Memory B cell (primary cell): ENCODE measurements around the gene CLDN10.

Experiments
- ATAC-seq: fragments of 150-1000 bp; cut with Tn5 transposase; 2 replicates; pipeline ENCODE4 v1.10.0; 2021; ENCODE audit warnings: low read depth, mild to moderate bottlenecking, moderate library complexity
- DNase-seq, 2 donors: peaks; one replicate each; pipeline ENCODE4 v3.0.0; 2022; ENCODE audit warnings: low spot score in 2 of 2
- H3K27ac Mint-ChIP-seq: one replicate; pipeline ENCODE4 v1.8.0; 2022; ENCODE audit warnings: mild to moderate bottlenecking, moderate library complexity, mixed read lengths
- H3K27me3 Mint-ChIP-seq: one replicate; pipeline ENCODE4 v1.8.0; 2022; ENCODE audit warnings: mixed read lengths
- H3K36me3 Mint-ChIP-seq: one replicate; pipeline ENCODE4 v1.8.0; 2022; ENCODE audit warnings: mild to moderate bottlenecking, mixed read lengths
- H3K4me1 Mint-ChIP-seq: one replicate; pipeline ENCODE4 v1.8.0; 2022; ENCODE audit warnings: mixed read lengths
- H3K4me3 Mint-ChIP-seq: one replicate; pipeline ENCODE4 v1.8.0; 2022; ENCODE audit warnings: mild to moderate bottlenecking, moderate library complexity, mixed read lengths
- H3K9me3 Mint-ChIP-seq: one replicate; pipeline ENCODE4 v1.8.0; 2022; ENCODE audit warnings: mixed read lengths

CLDN10 gene

DNA sequence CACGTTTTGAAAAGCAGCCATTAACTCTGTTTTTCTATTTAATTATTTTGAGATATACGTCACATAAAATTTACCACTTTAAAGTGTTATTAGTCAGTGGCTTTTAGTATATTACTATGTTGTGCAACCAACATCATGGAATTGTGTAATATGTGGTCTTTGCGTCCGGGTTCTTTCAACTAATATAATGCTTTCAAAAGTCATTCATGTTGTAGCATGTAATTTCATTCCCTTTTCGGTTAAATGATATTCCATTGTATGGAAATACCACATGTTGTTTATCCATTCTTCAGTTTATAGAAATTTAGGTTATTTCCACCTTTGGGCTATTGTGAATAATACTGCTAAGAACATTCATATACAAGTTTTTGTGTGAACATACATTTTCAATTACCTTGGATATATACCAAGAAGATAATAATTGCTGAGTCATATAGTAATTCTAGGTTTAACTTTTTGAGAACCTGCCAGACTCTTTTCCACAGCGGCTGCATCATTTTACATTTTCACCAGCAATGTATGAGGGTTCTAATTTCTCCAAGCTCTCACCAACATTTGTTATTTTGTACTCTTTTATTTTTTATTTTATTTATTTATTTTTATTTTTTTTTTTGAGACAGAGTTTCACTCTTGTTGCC lies 28.1 kb upstream of the CLDN10 start:
- H3K4me3 Mint-ChIP-seq, result no peak overlapping the region
- peaks cover 8% of the 10 kb centered on the region for H3K9me3 Mint-ChIP-seq
- no peak for DNase-seq

GRCh38 chr13:95527955-95528354 lies 24.6 kb upstream of the CLDN10 start:
- ATAC-seq, result no peak
- H3K27me3 Mint-ChIP-seq, result no peaks in the 10 kb centered on the region
- no peaks in the 10 kb centered on the region for H3K36me3 Mint-ChIP-seq
- H3K4me1 Mint-ChIP-seq, result no peaks in the 10 kb centered on the region
- DNase-seq, result no peak
- H3K4me3 Mint-ChIP-seq, result no peak overlapping the region
- H3K9me3 Mint-ChIP-seq, result peaks cover 6% of the 10 kb centered on the region
- no peak overlapping the region for H3K27ac Mint-ChIP-seq

More for the DNA sequence above, 28.1 kb upstream of the CLDN10 start:
- H3K36me3 Mint-ChIP-seq, result no peaks in the 10 kb centered on the region
- H3K27ac Mint-ChIP-seq, result no peak overlapping the region
- H3K27me3 Mint-ChIP-seq, result no peaks in the 10 kb centered on the region
- no peak for ATAC-seq
- no peaks in the 10 kb centered on the region for H3K4me1 Mint-ChIP-seq

DNA sequence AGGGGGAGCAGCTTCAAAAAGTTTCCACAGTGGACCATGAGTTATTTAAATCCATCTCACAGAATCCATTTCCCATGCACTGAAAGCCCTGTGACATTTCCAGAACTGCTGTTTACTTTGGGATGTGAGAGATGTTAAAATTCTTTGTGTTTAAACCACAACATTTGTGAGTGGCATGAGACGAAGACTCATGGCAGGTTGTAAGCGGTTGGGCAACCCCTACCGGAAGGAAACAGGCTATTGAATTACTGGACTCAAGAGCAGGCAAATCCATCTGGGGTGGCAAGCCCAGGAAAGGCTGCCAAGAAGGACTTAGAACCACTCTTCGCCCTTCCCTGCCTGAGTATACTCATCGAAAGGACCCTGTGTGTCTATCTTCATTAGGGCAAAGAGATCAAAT lies 22.3 kb upstream of the CLDN10 start:
- Mint-ChIP-seq H3K9me3 (peaks cover 6% of the 10 kb centered on the region), H3K4me1 (no peaks in the 10 kb centered on the region), H3K36me3 (no peaks in the 10 kb centered on the region), H3K27me3 (peaks cover 4% of the 10 kb centered on the region), H3K27ac (no peak overlapping the region), H3K4me3 (no peak overlapping the region)
- DNase-seq (no peak), ATAC-seq (no peak)

DNA sequence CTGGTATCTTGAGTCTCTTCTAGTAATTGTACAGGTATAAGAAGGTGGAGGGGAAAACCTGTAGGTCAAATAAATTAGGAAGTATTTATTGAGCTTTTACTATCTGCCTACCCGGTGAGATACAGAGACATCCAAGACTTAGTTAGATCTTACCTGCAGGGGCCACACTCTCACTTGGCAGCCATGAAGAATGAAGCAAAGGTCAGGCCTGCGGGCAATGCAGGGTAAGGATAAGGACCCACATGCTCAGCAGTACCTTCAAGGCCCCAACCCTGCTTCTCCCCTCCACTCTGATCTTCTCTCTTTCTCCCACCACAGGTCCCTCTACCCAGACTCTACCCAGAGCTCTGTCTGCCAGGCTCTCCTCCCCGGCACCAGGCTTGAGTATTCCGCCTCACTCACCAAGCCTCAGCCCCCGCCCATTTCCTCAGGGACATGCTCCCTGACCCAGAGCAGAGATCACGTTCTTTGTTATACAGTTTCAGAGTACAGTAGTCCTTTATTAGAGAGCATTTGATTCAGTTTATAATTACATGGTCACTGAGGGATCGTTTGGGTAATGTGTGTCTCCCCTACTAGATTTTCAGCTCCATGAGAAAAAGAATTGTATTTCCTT lies 18.9 kb upstream of the CLDN10 start:
- ATAC-seq (no peak), DNase-seq (no peak)
- Mint-ChIP-seq H3K4me3 (no peak overlapping the region), H3K27me3 (peaks cover 9% of the 10 kb centered on the region), H3K36me3 (no peaks in the 10 kb centered on the region), H3K27ac (no peak overlapping the region), H3K4me1 (no peaks in the 10 kb centered on the region), H3K9me3 (peaks cover under 1% of the 10 kb centered on the region)

DNA sequence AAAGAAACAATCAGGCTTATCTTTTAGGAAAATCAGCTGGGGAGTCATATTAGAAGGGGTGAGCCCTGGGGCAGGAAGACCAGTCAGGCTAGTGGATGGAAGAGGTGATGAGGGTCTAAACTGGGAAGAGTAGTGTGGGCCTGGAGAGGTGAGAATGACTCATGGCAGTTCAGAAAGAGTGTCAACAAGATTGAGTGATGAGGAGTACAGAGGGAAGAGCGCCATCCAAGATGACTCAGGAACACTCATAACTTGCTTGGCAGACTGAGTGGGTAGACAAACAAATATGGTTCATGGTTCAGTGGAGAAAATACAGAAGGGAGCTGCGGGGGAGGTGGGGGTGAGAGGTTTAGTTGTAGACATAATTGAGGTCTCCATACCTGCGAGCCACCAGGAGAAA lies 17.3 kb upstream of the CLDN10 start:
- ATAC-seq (no peak), DNase-seq (no peak)
- H3K36me3 Mint-ChIP-seq, result no peaks in the 10 kb centered on the region

GRCh38 chr13:95536632-95537241 lies 15.8 kb upstream of the CLDN10 start:
- DNase-seq, result no peak

More for the DNA sequence above, 17.3 kb upstream of the CLDN10 start:
- Mint-ChIP-seq H3K4me3 (no peak overlapping the region), H3K4me1 (no peaks in the 10 kb centered on the region), H3K27ac (no peak overlapping the region), H3K27me3 (peaks cover 9% of the 10 kb centered on the region), H3K9me3 (no peaks in the 10 kb centered on the region)

GRCh38 chr13:95540888-95541287 lies 11.6 kb upstream of the CLDN10 start:
- no peak overlapping the region for H3K27ac Mint-ChIP-seq
- DNase-seq (no peak), ATAC-seq (no peak)
- no peak overlapping the region for H3K4me3 Mint-ChIP-seq
- no peaks in the 10 kb centered on the region for H3K36me3 Mint-ChIP-seq
- H3K9me3 Mint-ChIP-seq, result no peaks in the 10 kb centered on the region
- H3K27me3 Mint-ChIP-seq, result peaks cover 1% of the 10 kb centered on the region
- H3K4me1 Mint-ChIP-seq, result no peaks in the 10 kb centered on the region

More at GRCh38 chr13:95536632-95537241, 15.8 kb upstream of the CLDN10 start:
- no peaks in the 10 kb centered on the region for H3K36me3 Mint-ChIP-seq
- ATAC-seq, result no peak
- no peaks in the 10 kb centered on the region for H3K9me3 Mint-ChIP-seq
- no peak overlapping the region for H3K4me3 Mint-ChIP-seq
- H3K27me3 Mint-ChIP-seq, result peaks cover 9% of the 10 kb centered on the region
- H3K4me1 Mint-ChIP-seq, result no peaks in the 10 kb centered on the region
- H3K27ac Mint-ChIP-seq, result no peak overlapping the region

- H3K4me3 Mint-ChIP-seq, result no peak overlapping the region
Observed at GRCh38 chr13:95541308-95541707, 11.2 kb upstream of the CLDN10 start.

DNA sequence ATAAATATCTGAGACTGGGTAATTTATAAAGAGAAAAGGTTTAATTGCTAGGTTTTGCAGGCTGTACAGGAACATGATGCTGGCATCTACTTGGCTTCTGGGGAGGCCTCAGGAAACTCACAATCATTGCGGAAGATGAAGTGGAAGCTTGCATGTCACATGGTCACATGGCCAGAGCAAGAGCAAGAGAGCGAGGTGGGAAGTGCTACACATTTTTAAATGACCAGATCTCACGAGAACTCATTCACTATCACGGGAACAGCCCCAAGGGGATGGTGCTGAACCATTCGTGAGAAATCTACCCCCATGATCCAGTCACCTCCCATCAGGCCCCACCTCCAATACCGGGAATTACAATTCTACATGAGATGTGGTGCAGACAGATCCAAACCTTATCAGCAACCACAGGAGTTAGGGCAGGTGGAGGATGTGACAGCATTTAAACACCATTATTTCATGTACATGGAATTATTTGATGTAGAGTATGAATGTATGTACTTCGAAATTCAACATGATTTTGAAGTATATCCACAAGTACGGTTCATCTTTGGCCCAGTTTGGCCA lies 10.5 kb upstream of the CLDN10 start:
- DNase-seq (no peak), ATAC-seq (no peak)
- Mint-ChIP-seq H3K4me1 (no peaks in the 10 kb centered on the region), H3K27me3 (peaks cover 1% of the 10 kb centered on the region), H3K4me3 (no peak overlapping the region), H3K9me3 (no peaks in the 10 kb centered on the region), H3K36me3 (no peaks in the 10 kb centered on the region), H3K27ac (no peak overlapping the region)

More at GRCh38 chr13:95541308-95541707, 11.2 kb upstream of the CLDN10 start:
- peaks cover 1% of the 10 kb centered on the region for H3K27me3 Mint-ChIP-seq
- ATAC-seq (no peak), DNase-seq (no peak)
- H3K9me3 Mint-ChIP-seq, result no peaks in the 10 kb centered on the region
- H3K27ac Mint-ChIP-seq, result no peak overlapping the region
- no peaks in the 10 kb centered on the region for H3K4me1 Mint-ChIP-seq
- no peaks in the 10 kb centered on the region for H3K36me3 Mint-ChIP-seq

- peaks cover 4% of the 10 kb centered on the region for H3K27me3 Mint-ChIP-seq
- H3K4me1 Mint-ChIP-seq, result no peaks in the 10 kb centered on the region
- ATAC-seq (no peak), DNase-seq (no peak)
- H3K9me3 Mint-ChIP-seq, result no peaks in the 10 kb centered on the region
- H3K4me3 Mint-ChIP-seq, result no peak overlapping the region
- no peak overlapping the region for H3K27ac Mint-ChIP-seq
- no peaks in the 10 kb centered on the region for H3K36me3 Mint-ChIP-seq
Observed at GRCh38 chr13:95544293-95544692, 8.2 kb upstream of the CLDN10 start.

- DNase-seq (no peak), ATAC-seq (no peak)
- Mint-ChIP-seq H3K4me3 (no peak overlapping the region), H3K9me3 (no peaks in the 10 kb centered on the region), H3K36me3 (no peaks in the 10 kb centered on the region), H3K27ac (no peak overlapping the region), H3K4me1 (no peaks in the 10 kb centered on the region), H3K27me3 (peaks cover 15% of the 10 kb centered on the region)
Observed at GRCh38 chr13:95546919-95547318, 5.6 kb upstream of the CLDN10 start.

DNA sequence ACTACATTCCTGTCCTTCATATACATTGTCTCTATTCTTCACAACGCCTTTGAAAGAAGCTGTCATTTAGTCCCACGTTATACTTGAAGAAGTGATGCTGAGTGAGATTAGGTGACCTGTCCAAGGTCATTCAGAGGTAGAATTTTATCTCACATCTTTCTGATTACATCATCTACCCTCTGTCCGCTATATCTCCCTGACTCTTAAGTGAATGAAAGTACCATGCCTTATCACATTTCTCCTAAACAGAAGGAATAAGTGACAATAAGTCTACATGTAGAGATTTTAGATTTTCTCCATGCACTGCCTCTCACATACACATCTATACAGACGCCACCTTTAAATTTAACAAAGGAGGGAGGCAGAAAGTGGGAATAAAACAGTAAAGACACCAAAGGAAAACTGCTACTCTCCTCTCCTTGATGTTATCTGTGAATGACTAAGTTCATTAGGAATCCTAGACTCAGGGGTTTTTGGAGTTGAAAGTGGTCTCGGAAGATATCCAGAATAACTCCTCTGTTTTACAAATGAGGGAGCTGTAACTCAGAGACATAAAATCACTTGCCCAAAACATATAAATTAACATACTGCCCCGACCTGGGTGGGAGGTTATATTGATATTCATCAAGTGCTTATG lies 4.9 kb upstream of the CLDN10 start:
- H3K36me3 Mint-ChIP-seq, result no peaks in the 10 kb centered on the region
- H3K27ac Mint-ChIP-seq, result no peak overlapping the region
- DNase-seq, result no peak
- H3K4me3 Mint-ChIP-seq, result no peak overlapping the region
- ATAC-seq, result no peak
- peaks cover 16% of the 10 kb centered on the region for H3K27me3 Mint-ChIP-seq
- H3K9me3 Mint-ChIP-seq, result no peaks in the 10 kb centered on the region
- no peaks in the 10 kb centered on the region for H3K4me1 Mint-ChIP-seq

DNA sequence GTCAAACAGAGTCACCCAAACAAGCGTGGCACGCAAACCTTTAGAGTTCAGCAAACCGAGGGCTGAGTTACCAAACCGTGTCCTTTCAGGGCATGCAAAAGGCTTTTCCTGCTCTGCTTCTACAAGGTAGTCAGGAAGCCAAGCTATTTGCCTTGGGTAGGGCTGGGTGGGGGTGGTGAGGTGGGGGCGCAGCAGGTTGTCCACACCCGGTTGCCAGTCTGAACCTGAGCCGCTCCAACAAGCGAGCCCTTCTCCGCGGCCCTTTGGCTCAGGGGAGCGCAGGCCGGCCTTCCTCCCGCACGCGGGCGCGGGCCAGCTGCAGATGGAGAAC lies 347 bp upstream of the CLDN10 start:
- ATAC-seq, result no peak
- Mint-ChIP-seq H3K9me3 (no peaks in the 10 kb centered on the region), H3K36me3 (no peaks in the 10 kb centered on the region), H3K27me3 (peaks cover 19% of the 10 kb centered on the region), H3K4me3 (no peak overlapping the region), H3K27ac (no peak overlapping the region), H3K4me1 (no peaks in the 10 kb centered on the region)
- DNase-seq, result no peak
